ENCODE results near the gene PPFIA2.

Gene PPFIA2

GRCh38 chr12:81499809-81500208, 259.3 kb downstream of the PPFIA2 start:
- TF ChIP-seq, protein P1, sequence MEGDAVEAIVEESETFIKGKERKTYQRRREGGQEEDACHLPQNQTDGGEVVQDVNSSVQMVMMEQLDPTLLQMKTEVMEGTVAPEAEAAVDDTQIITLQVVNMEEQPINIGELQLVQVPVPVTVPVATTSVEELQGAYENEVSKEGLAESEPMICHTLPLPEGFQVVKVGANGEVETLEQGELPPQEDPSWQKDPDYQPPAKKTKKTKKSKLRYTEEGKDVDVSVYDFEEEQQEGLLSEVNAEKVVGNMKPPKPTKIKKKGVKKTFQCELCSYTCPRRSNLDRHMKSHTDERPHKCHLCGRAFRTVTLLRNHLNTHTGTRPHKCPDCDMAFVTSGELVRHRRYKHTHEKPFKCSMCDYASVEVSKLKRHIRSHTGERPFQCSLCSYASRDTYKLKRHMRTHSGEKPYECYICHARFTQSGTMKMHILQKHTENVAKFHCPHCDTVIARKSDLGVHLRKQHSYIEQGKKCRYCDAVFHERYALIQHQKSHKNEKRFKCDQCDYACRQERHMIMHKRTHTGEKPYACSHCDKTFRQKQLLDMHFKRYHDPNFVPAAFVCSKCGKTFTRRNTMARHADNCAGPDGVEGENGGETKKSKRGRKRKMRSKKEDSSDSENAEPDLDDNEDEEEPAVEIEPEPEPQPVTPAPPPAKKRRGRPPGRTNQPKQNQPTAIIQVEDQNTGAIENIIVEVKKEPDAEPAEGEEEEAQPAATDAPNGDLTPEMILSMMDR (IDR thresholded peaks at IDR 0.05) = no peak
- H3K9me3 ChIP-seq = no peaks in the 10 kb centered on the region
- H3K27ac ChIP-seq = no peak overlapping the region
- no peaks in the 10 kb centered on the region for H3K27me3 ChIP-seq
- H3K36me3 ChIP-seq = no peaks in the 10 kb centered on the region
- H3K4me3 ChIP-seq (ENCODE audit: low read depth in 1 of 2, low read length in 1 of 2) = no peak overlapping the region
- no peaks in the 10 kb centered on the region for H3K4me1 ChIP-seq (ENCODE audit: control insufficient read depth in 1 of 2, insufficient read depth in 1 of 2, low read depth in 1 of 2, low read length in 1 of 2)

GRCh38 chr12:81492131-81492720, 266.9 kb downstream of the PPFIA2 start:
- H3K9me3 ChIP-seq = no peaks in the 10 kb centered on the region
- no peak overlapping the region for H3K27ac ChIP-seq
- no peaks in the 10 kb centered on the region for H3K27me3 ChIP-seq
- TF ChIP-seq, protein P1 (IDR thresholded peaks at IDR 0.05) = no peak
- H3K4me1 ChIP-seq (ENCODE audit: control insufficient read depth in 1 of 2, insufficient read depth in 1 of 2, low read depth in 1 of 2, low read length in 1 of 2) = no peaks in the 10 kb centered on the region
- no peaks in the 10 kb centered on the region for H3K36me3 ChIP-seq
- H3K4me3 ChIP-seq (ENCODE audit: low read depth in 1 of 2, low read length in 1 of 2) = no peak overlapping the region

- no peak overlapping the region for H3K27ac ChIP-seq
- no peak overlapping the region for H3K4me3 ChIP-seq (ENCODE audit: low read depth in 1 of 2, low read length in 1 of 2)
- no peaks in the 10 kb centered on the region for H3K36me3 ChIP-seq
- TF ChIP-seq, protein P1 (IDR thresholded peaks at IDR 0.05) = no peak
- H3K27me3 ChIP-seq = no peaks in the 10 kb centered on the region
- no peaks in the 10 kb centered on the region for H3K9me3 ChIP-seq
- no peaks in the 10 kb centered on the region for H3K4me1 ChIP-seq (ENCODE audit: control insufficient read depth in 1 of 2, insufficient read depth in 1 of 2, low read depth in 1 of 2, low read length in 1 of 2)
These were observed 286.2 kb downstream of the PPFIA2 start for GRCh38 chr12:81472934-81473333.

GRCh38 chr12:81470923-81471322, 288.2 kb downstream of the PPFIA2 start:
- TF ChIP-seq, protein P1 (IDR thresholded peaks at IDR 0.05) = no peak
- H3K9me3 ChIP-seq = no peaks in the 10 kb centered on the region
- H3K27me3 ChIP-seq = no peaks in the 10 kb centered on the region
- no peaks in the 10 kb centered on the region for H3K36me3 ChIP-seq
- no peak overlapping the region for H3K27ac ChIP-seq
- no peaks in the 10 kb centered on the region for H3K4me1 ChIP-seq (ENCODE audit: control insufficient read depth in 1 of 2, insufficient read depth in 1 of 2, low read depth in 1 of 2, low read length in 1 of 2)
- H3K4me3 ChIP-seq (ENCODE audit: low read depth in 1 of 2, low read length in 1 of 2) = no peak overlapping the region

DNA sequence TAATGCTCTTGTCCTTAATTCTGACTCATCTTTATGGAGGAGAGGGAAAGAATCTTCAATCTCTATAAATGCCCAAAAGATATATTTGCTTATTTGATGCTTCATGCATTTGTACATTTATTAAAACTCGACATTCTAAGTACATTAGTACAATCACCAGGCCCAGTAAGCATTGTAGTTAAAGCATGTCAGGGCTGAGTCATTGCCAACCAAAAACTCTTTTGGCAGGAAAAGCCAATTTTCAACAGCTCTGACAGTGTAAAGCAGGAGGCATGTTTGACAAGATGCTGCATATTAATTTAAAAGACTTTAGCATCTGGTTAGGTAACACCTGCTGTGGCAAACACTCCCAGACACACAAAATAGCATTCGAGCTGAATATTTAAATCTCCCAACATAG, 290.9 kb downstream of the PPFIA2 start:
- Histone ChIP-seq H3K4me1 (ENCODE audit: control insufficient read depth in 1 of 2, insufficient read depth in 1 of 2, low read depth in 1 of 2, low read length in 1 of 2) (no peaks in the 10 kb centered on the region), H3K4me3 (ENCODE audit: low read depth in 1 of 2, low read length in 1 of 2) (no peak overlapping the region), H3K9me3 (no peaks in the 10 kb centered on the region), H3K27me3 (no peaks in the 10 kb centered on the region), H3K36me3 (no peaks in the 10 kb centered on the region), H3K27ac (no peak overlapping the region)
- TF ChIP-seq, protein P1 (IDR thresholded peaks at IDR 0.05) = no peak

DNA sequence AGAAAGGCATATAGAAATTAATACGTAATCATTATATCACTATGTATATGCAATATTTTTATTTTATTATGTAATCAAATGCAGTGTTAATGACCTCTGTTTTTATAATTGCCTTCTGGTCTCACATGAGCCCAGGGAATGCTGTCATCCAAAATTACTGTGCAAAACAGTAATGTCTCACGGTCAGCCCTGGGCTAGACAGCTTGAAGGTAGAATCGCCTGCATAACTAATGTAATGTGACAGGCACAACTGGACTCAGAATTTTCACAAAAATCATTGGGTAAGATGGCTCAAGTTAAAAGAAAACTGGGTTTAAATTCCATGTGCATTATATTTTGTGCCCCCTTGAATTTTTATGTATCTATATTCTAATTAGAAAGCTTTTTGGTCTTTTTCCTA, 293.3 kb downstream of the PPFIA2 start:
- H3K27ac ChIP-seq = no peak overlapping the region

More for the DNA sequence above, 293.3 kb downstream of the PPFIA2 start:
- no peaks in the 10 kb centered on the region for H3K27me3 ChIP-seq
- TF ChIP-seq, protein P1 (IDR thresholded peaks at IDR 0.05) = no peak
- H3K4me3 ChIP-seq (ENCODE audit: low read depth in 1 of 2, low read length in 1 of 2) = no peak overlapping the region
- no peaks in the 10 kb centered on the region for H3K9me3 ChIP-seq
- H3K4me1 ChIP-seq (ENCODE audit: control insufficient read depth in 1 of 2, insufficient read depth in 1 of 2, low read depth in 1 of 2, low read length in 1 of 2) = no peaks in the 10 kb centered on the region
- no peaks in the 10 kb centered on the region for H3K36me3 ChIP-seq
